Loucy (cell line): ENCODE measurements around the gene IL3RA.

Experiments
- H2AFZ ChIP-seq: fragments of 200-600 bp; sonication (generic); 2 replicates; pipeline ENCODE4 v1.6.0; 2016; ENCODE audit warnings: antibody characterized with exemption, mild to moderate bottlenecking, low read length, moderate library complexity
- H3F3A ChIP-seq: fragments of 200-600 bp; 2 replicates; pipeline ENCODE4 v1.6.0; 2016; ENCODE audit warnings: antibody characterized with exemption, low read depth, mild to moderate bottlenecking
- H3K27me3 ChIP-seq: fragments of 200-600 bp; sonication (generic); 2 replicates; pipeline ENCODE4 v1.6.1; 2014; ENCODE audit warnings: low read length, mild to moderate bottlenecking; ENCODE audit not compliant: insufficient read depth, poor library complexity, severe bottlenecking
- H3K36me3 ChIP-seq: fragments of 200-600 bp; sonication (generic); 2 replicates; pipeline ENCODE4 v1.6.1; 2016; ENCODE audit warnings: low read length; ENCODE audit not compliant: insufficient read depth
- H3K4me1 ChIP-seq: fragments of 200-600 bp; sonication (generic); 2 replicates; pipeline ENCODE4 v1.5.1; 2014; ENCODE audit warnings: low read length, mild to moderate bottlenecking; ENCODE audit not compliant: insufficient read depth, poor library complexity, severe bottlenecking
- H3K4me2 ChIP-seq: fragments of 200-600 bp; sonication (generic); 2 replicates; pipeline ENCODE4 v1.6.0; 2014; ENCODE audit warnings: antibody characterized with exemption, low read length, low read depth, mild to moderate bottlenecking; ENCODE audit not compliant: poor library complexity, severe bottlenecking
- H3K4me3 ChIP-seq: fragments of 200-600 bp; sonication (generic); 2 replicates; pipeline ENCODE4 v1.5.1; 2014; ENCODE audit warnings: low read length, mild to moderate bottlenecking, mixed read lengths; ENCODE audit not compliant: poor library complexity, severe bottlenecking
- H3K79me2 ChIP-seq: fragments of 200-600 bp; sonication (generic); 2 replicates; pipeline ENCODE4 v1.6.1; 2014; ENCODE audit warnings: low read length; ENCODE audit not compliant: insufficient read depth
- H3K9ac ChIP-seq: fragments of 200-600 bp; sonication (generic); 2 replicates; pipeline ENCODE4 v1.6.0; 2014; ENCODE audit warnings: mild to moderate bottlenecking, low read depth, low read length, moderate library complexity; ENCODE audit not compliant: poor library complexity, severe bottlenecking
- H3K9me2 ChIP-seq: fragments of 200-600 bp; sonication (generic); replicated peaks from 2 replicates; pipeline ENCODE4 v1.6.1; 2016; ENCODE audit warnings: low read depth, low read length, mixed read lengths
- H3K9me3 ChIP-seq: fragments of 200-600 bp; sonication (generic); 2 replicates; pipeline ENCODE4 v1.6.1; 2014; ENCODE audit warnings: mild to moderate bottlenecking, antibody characterized with exemption, low read length, low read depth; ENCODE audit not compliant: insufficient read depth
- H4K20me1 ChIP-seq: fragments of 200-600 bp; sonication (generic); 2 replicates; pipeline ENCODE4 v1.6.0; 2014; ENCODE audit warnings: antibody characterized with exemption, low read length, mild to moderate bottlenecking; ENCODE audit not compliant: insufficient read depth, poor library complexity, severe bottlenecking
- CTCF ChIP-seq: fragments of 200-600 bp; sonication (generic); conservative IDR thresholded peaks from 2 replicates; pipeline ENCODE4 v1.5.1; 2014; ENCODE audit warnings: mild to moderate bottlenecking, antibody characterized with exemption, low read length
- EZH2phosphoT487 ChIP-seq: fragments of 200-600 bp; IDR thresholded peaks from 2 replicates; pipeline ENCODE4 v1.6.1; 2018; ENCODE audit warnings: antibody characterized with exemption, mild to moderate bottlenecking, moderate library complexity, borderline replicate concordance

Gene IL3RA

GRCh38 chrX:1378306-1378759 lies 41.7 kb downstream of the IL3RA start:
- Histone ChIP-seq H3K4me3 (no peak overlapping the region), H3K27me3 (no peaks in the 10 kb centered on the region), H3K79me2 (no peaks in the 10 kb centered on the region), H4K20me1 (no peaks in the 10 kb centered on the region), H3K9ac (no peak overlapping the region), H3K9me3 (no peaks in the 10 kb centered on the region), H2AFZ (no peak overlapping the region), H3K4me2 (no peak overlapping the region), H3K9me2 (no peaks in the 10 kb centered on the region), H3K36me3 (no peaks in the 10 kb centered on the region), H3K4me1 (no peaks in the 10 kb centered on the region), H3F3A (no peaks in the 10 kb centered on the region)
- TF ChIP-seq EZH2phosphoT487 (no peak), CTCF (no peak)

GRCh38 chrX:1380672-1381233 lies 44.2 kb downstream of the IL3RA start:
- H3K27me3 ChIP-seq: no peaks in the 10 kb centered on the region
- H3K9me3 ChIP-seq: no peaks in the 10 kb centered on the region
- H3K9ac ChIP-seq: no peak overlapping the region
- peaks cover 18% of the 10 kb centered on the region; the same call in 1 of the 2 replicates for H3K36me3 ChIP-seq
- H3K9me2 ChIP-seq: no peaks in the 10 kb centered on the region
- H3K4me2 ChIP-seq: no peak overlapping the region
- no peak overlapping the region for H2AFZ ChIP-seq
- no peak overlapping the region for H3K4me3 ChIP-seq
- TF ChIP-seq CTCF (no peak), EZH2phosphoT487 (no peak)
- no peaks in the 10 kb centered on the region for H4K20me1 ChIP-seq
- no peaks in the 10 kb centered on the region for H3K4me1 ChIP-seq
- H3K79me2 ChIP-seq: no peaks in the 10 kb centered on the region
- no peaks in the 10 kb centered on the region for H3F3A ChIP-seq

GRCh38 chrX:1384658-1385252 lies 48.2 kb downstream of the IL3RA start:
- Histone ChIP-seq H3K36me3 (peaks cover 54% of the 10 kb centered on the region; the same call in 1 of the 2 replicates), H3F3A (no peaks in the 10 kb centered on the region)

More at GRCh38 chrX:1384658-1385252, 48.2 kb downstream of the IL3RA start:
- TF ChIP-seq EZH2phosphoT487 (no peak), CTCF (no peak)
- Histone ChIP-seq H3K4me3 (no peak overlapping the region), H3K9me2 (no peaks in the 10 kb centered on the region), H3K4me2 (no peak overlapping the region), H3K4me1 (no peaks in the 10 kb centered on the region), H3K79me2 (peaks cover 25% of the 10 kb centered on the region), H3K9me3 (no peaks in the 10 kb centered on the region), H3K9ac (no peak overlapping the region), H2AFZ (no peak overlapping the region), H3K27me3 (no peaks in the 10 kb centered on the region), H4K20me1 (peaks cover 19% of the 10 kb centered on the region)
